ENCODE results near the gene HOXA5. TPM values are rescaled to one million over a fixed set of nuclear protein-coding genes. Genes with fewer than 3 reads are reported as not detected.

Gene HOXA5
- total and polyA plus RNA-seq, 2 donors (not counting 3 experiments of a cell fraction or from before 2014, with no cell fraction given), result 18.6 to 18.8 TPM

GRCh38 chr7:27151931-27152815 lies 8.7 kb upstream of the HOXA5 start, which contains the start of gene HOXA3:
Gene HOXA3, minus strand, starts transcription at chr7:27152583. Its CDS starts 41,943 bp downstream, at chr7:27110640.
- Histone ChIP-seq H2AFZ (ENCODE audit: low read depth, low read length) (no peak within 1 kb of the TSS), H3K27ac (ENCODE audit: insufficient read depth, low read depth, low read length) (peak within 1 kb of the TSS; percentile 96), H3K9me3 (replicated peaks; ENCODE audit: control insufficient read depth, insufficient read depth, low read length) (no peaks in the 10 kb centered on the region), H3K4me1 (ENCODE audit: control insufficient read depth, extremely low read depth, insufficient read depth, low read length) (peaks cover 65% of the 10 kb centered on the region), H3K36me3 (ENCODE audit: control insufficient read depth in 2 of 2, extremely low read depth in 1 of 2, insufficient read depth in 2 of 2, low read length in 2 of 2) (no peaks in the 10 kb centered on the region), H3K9me1 (replicated peaks; ENCODE audit: control insufficient read depth, extremely low read depth, insufficient read depth, low read length) (no peaks in the 10 kb centered on the region), H3K27me3 (ENCODE audit: control insufficient read depth in 2 of 2, insufficient read depth in 2 of 2, low read length in 2 of 2) (no peaks in the 10 kb centered on the region), H4K20me1 (replicated peaks; ENCODE audit: control insufficient read depth, extremely low read depth, insufficient read depth, low read length) (no peaks in the 10 kb centered on the region), H3K9ac (replicated peaks; ENCODE audit: extremely low read depth, insufficient read depth, low read length) (peak within 1 kb of the TSS; percentile 78), H3K4me3 (replicated peaks in 1 of 3; ENCODE audit: insufficient read depth in 1 of 3, low read depth in 1 of 3, low read length in 3 of 3) (peak within 1 kb of the TSS; percentile 54 to 85 (median 55)), H3K4me2 (ENCODE audit: insufficient read depth, low read length) (peak within 1 kb of the TSS; percentile 92), H3K79me2 (ENCODE audit: control insufficient read depth, insufficient read depth, low read length) (peaks cover 96% of the 10 kb centered on the region)
- intact Hi-C loops (cut with micrococcal nuclease), result loop anchor here (1.0 to 2.0 kb wide), 2 partner anchors 7 to 13 kb away; partner anchors contain the start of gene HOXA9
- ChIA-PET CTCF (interaction anchor here (0.9 to 5.6 kb wide), 13 partner anchors 7 to 783 kb away, joined by 3 to 83 read pairs (median 13); partner anchors contain the start of genes HOXA10, HOXA5 and HOXA9), POLR2A (interaction anchor here (0.7 to 2.6 kb wide), 8 partner anchors 10 to 462 kb away, joined by 3 to 15 read pairs (median 6); partner anchors contain the start of gene HOXA9)
- TSS peak; percentile 35 for BruUV-seq (replicated peaks)
- no peak for TF ChIP-seq JUN (IDR thresholded peaks at IDR 0.05; ENCODE audit: borderline replicate concordance, insufficient read depth, insufficient read length, low read depth)
- no peak for TF ChIP-seq FOS (IDR thresholded peaks at IDR 0.05; ENCODE audit: borderline replicate concordance, insufficient read depth, low read length)
- TF ChIP-seq POLR2AphosphoS5 (IDR thresholded peaks at IDR 0.05; ENCODE audit: insufficient read depth, low read depth, low read length), result peak; percentile 74
- TF ChIP-seq EZH2 (IDR thresholded peaks at IDR 0.05; ENCODE audit: borderline replicate concordance, low read depth, low read length, severe bottlenecking), result no peak
- peak; percentile 37 for TF ChIP-seq MYC (IDR thresholded peaks at IDR 0.05; ENCODE audit: low read depth, low read length)
- TF ChIP-seq POLR2A (IDR thresholded peaks at IDR 0.05; ENCODE audit: low read depth, low read length), result peak; percentile 83
- TF ChIP-seq MAX (IDR thresholded peaks at IDR 0.05; ENCODE audit: insufficient read depth, insufficient read length), result no peak
- TF ChIP-seq CTCF (IDR thresholded peaks at IDR 0.05; ENCODE audit: extremely low read depth in 1 of 2, insufficient read depth in 1 of 2, low read depth in 1 of 2, low read length in 2 of 2), result no peak
- no peak for TF ChIP-seq GATA2 (IDR thresholded peaks at IDR 0.05; ENCODE audit: insufficient read depth, insufficient read length, low read depth, low read length)
- dilution Hi-C loops (cut with MboI; ENCODE audit: extremely low pct_ligation_motif_present, low sequenced_read_pairs), result loop anchor here (25.0 kb wide), 1 partner anchor 965 kb away; no protein-coding TSS in a partner anchor
- FAIRE-seq (peak; percentile 88), DNase-seq (ENCODE audit: low read depth, low spot score) (peak; percentile 94)
